GM23338 (cell line): ENCODE data around the gene RBM3. TPM values are rescaled to one million over a fixed set of nuclear protein-coding genes. Genes with fewer than 3 reads are reported as not detected.

Experiments used
- ATAC-seq: fragments of 200-7000 bp; cut with Tn5 transposase; 3 replicates; pipeline ENCODE4 v1.9.1; 2020
- DNase-seq: peaks from one replicate; pipeline ENCODE4 v3.0.0-alpha.2; 2015; ENCODE audit warnings: low spot score
- H2AFZ ChIP-seq: fragments of 200-600 bp; sonication (generic); 2 replicates; pipeline ENCODE4 v1.8.0; 2016; ENCODE audit warnings: antibody characterized with exemption, mild to moderate bottlenecking, moderate library complexity
- H3F3A ChIP-seq: fragments of 200-600 bp; sonication (generic); replicated peaks from 2 replicates; pipeline ENCODE4 v1.8.0; 2017; ENCODE audit warnings: antibody characterized with exemption, mixed run types, low read depth
- H3K27ac ChIP-seq: fragments of 200-600 bp; sonication (generic); 2 replicates; pipeline ENCODE4 v1.6.1; 2016; ENCODE audit warnings: low read depth
- H3K27me3 ChIP-seq: fragments of 200-600 bp; sonication (generic); 2 replicates; pipeline ENCODE4 v1.8.0; 2016; ENCODE audit warnings: mild to moderate bottlenecking, mixed run types, moderate library complexity; ENCODE audit not compliant: insufficient read depth
- H3K36me3 ChIP-seq: fragments of 200-600 bp; sonication (generic); 2 replicates; pipeline ENCODE4 v1.8.0; 2016; ENCODE audit warnings: mild to moderate bottlenecking; ENCODE audit not compliant: insufficient read depth
- H3K4me1 ChIP-seq: fragments of 200-600 bp; sonication (generic); 2 replicates; pipeline ENCODE4 v1.8.0; 2016; ENCODE audit warnings: mild to moderate bottlenecking, moderate library complexity; ENCODE audit not compliant: insufficient read depth
- H3K4me2 ChIP-seq: fragments of 200-600 bp; sonication (generic); 2 replicates; pipeline ENCODE4 v1.7.1; 2017; ENCODE audit warnings: mixed run types
- H3K4me3 ChIP-seq: fragments of 200-600 bp; sonication (generic); 2 replicates; pipeline ENCODE4 v1.6.1; 2016; ENCODE audit warnings: mixed run types
- H3K79me2 ChIP-seq: fragments of 200-600 bp; sonication (generic); replicated peaks from 2 replicates; pipeline ENCODE4 v1.8.0; 2017; ENCODE audit warnings: mild to moderate bottlenecking; ENCODE audit not compliant: insufficient read depth
- H3K9me2 ChIP-seq: fragments of 200-600 bp; sonication (generic); 2 replicates; pipeline ENCODE4 v1.8.0; 2017; ENCODE audit not compliant: insufficient read depth
- H4K20me1 ChIP-seq: fragments of 200-600 bp; sonication (generic); replicated peaks from 2 replicates; pipeline ENCODE4 v1.8.0; 2017; ENCODE audit warnings: mild to moderate bottlenecking; ENCODE audit not compliant: insufficient read depth
- H3K27ac Mint-ChIP-seq: 2 replicates; pipeline ENCODE4 v1.8.0; 2020; ENCODE audit warnings: inconsistent platforms, mild to moderate bottlenecking, moderate library complexity, mixed read lengths
- H3K27me3 Mint-ChIP-seq: 3 replicates; pipeline ENCODE4 v1.8.0; 2022; ENCODE audit warnings: low read depth, mild to moderate bottlenecking, moderate library complexity, mixed read lengths, inconsistent platforms; ENCODE audit not compliant: insufficient read depth, poor library complexity
- H3K36me3 Mint-ChIP-seq: 3 replicates; pipeline ENCODE4 v1.8.0; 2021; ENCODE audit warnings: low read depth, mild to moderate bottlenecking, inconsistent platforms, moderate library complexity, mixed read lengths
- H3K4me1 Mint-ChIP-seq: 3 replicates; pipeline ENCODE4 v1.8.0; 2020; ENCODE audit warnings: mild to moderate bottlenecking, inconsistent platforms, mixed read lengths
- H3K4me3 Mint-ChIP-seq: 3 replicates; pipeline ENCODE4 v1.8.0; 2021; ENCODE audit warnings: moderate library complexity, mild to moderate bottlenecking, inconsistent platforms, mixed read lengths
- H3K9me3 Mint-ChIP-seq: 3 replicates; pipeline ENCODE4 v1.8.0; 2020; ENCODE audit warnings: moderate library complexity, mild to moderate bottlenecking, inconsistent platforms, mixed read lengths
- CREB1 ChIP-seq: fragments of 250-450 bp; sonication (Bioruptor Pico); IDR thresholded peaks from 2 replicates; pipeline ENCODE4 v1.5.0; 2020; ENCODE audit warnings: low read depth, mild to moderate bottlenecking, moderate library complexity
- CTCF ChIP-seq, 2 experiments: fragments of 200-600 bp in 1 of 2; sonication (generic) in 1 of 2; conservative IDR thresholded peaks; 2 replicates each; pipeline versions ENCODE4 v1.5.1 to v1.6.1; 2016 to 2017; ENCODE audit warnings: antibody characterized with exemption in 2 of 2, low read depth in 2 of 2, mild to moderate bottlenecking in 2 of 2, moderate library complexity in 1 of 2
- EZH2phosphoT487 ChIP-seq: fragments of 200-600 bp; sonication (generic); IDR thresholded peaks from one replicate; pipeline ENCODE4 v1.8.1; 2018; ENCODE audit warnings: antibody characterized with exemption; ENCODE audit not compliant: unreplicated experiment
- POLR2AphosphoS5 ChIP-seq: IDR thresholded peaks from 2 replicates; pipeline ENCODE4 v1.6.1; 2016; ENCODE audit warnings: antibody characterized with exemption, low read depth
- REST ChIP-seq: IDR thresholded peaks from one replicate; pipeline ENCODE4 v1.6.1; 2018; ENCODE audit warnings: antibody characterized with exemption; ENCODE audit not compliant: unreplicated experiment
- STAT1 ChIP-seq: IDR thresholded peaks from one replicate; pipeline ENCODE4 v1.6.1; 2016; ENCODE audit warnings: antibody characterized with exemption; ENCODE audit not compliant: unreplicated experiment
- ZNF114 ChIP-seq: fragments of 250-450 bp; sonication (Bioruptor Pico); IDR thresholded peaks from 2 replicates; pipeline ENCODE4 v1.5.0; 2020; ENCODE audit warnings: mild to moderate bottlenecking, moderate library complexity
- polyA plus RNA-seq: library from polyadenylated mRNA; unstranded; fragments of >200 nt; fragmentation: Nextera tagmentation; extraction: Ambion mirVana; gene quantifications from 2 replicates; pipeline ENCODE4 v1.2.1, GENCODE V29; 2016
- total RNA-seq: library from RNA; depleted of rRNA; stranded (reverse); fragments of >200 nt; shearing (Covaris generic); gene quantifications from 2 replicates; pipeline ENCODE4 v1.2.3, GENCODE V29; 2014
- TF ChIP-seq, protein P1 (sequence below): fragments of 250-450 bp; sonication (Bioruptor Pico); IDR thresholded peaks from 2 replicates; pipeline ENCODE4 v1.5.0; 2020; ENCODE audit warnings: mild to moderate bottlenecking, moderate library complexity
- TF ChIP-seq, protein P2 (sequence below): IDR thresholded peaks from 2 replicates; pipeline ENCODE4 v1.6.1; 2016; ENCODE audit warnings: antibody characterized with exemption

Gene RBM3
- total and polyA plus RNA-seq, 2 experiments from 2014 or later: 77.5 to 103 TPM

DNA sequence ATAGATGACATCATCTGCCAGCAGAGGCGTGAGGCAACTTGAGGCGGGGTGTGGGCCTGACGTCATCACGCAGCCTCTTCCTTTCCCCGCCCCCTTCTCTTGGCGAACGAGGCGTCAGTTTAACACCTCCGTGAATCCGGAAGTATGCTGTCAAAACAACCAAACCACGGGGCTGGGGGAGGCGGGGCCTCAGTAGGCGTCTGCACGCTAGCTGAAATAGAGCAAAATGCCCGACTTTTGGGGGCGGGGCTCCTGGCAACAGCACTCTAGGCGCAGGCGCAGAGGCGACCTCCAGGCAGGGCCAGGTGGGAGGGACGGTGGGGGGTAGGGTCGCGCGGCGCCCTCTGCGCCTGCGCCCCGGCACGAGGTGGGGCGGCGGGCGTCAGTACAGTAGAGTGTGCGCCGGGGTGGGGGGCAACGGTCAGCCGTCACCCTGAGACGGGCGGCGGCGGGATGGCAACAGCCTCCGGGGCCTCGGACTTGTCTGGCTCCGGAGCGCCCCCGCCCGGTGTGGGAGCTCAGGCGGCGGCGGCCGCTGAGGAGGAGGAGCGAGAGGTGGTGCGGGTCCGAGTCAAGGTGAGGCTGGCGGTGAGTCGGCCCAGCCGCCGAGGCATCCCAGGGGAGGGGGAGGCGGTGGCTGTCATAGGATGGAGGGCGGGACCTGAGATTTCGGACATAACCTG is 34.8 kb upstream of the RBM3 start, which contains the start of gene TBC1D25:
TBC1D25 (plus strand) TSS at position 370 of the 683 bp plus-strand sequence; CDS start at position 454, 84 bp downstream.
- peak within 1 kb of the TSS; percentile 61 for H3K4me3 ChIP-seq
- H3K36me3 ChIP-seq: no peaks in the 10 kb centered on the region
- Mint-ChIP-seq H3K27me3 (no peaks in the 10 kb centered on the region), H3K36me3 (peaks cover 3% of the 10 kb centered on the region; the same call in 1 of the 3 replicates), H3K4me1 (peaks cover 6% of the 10 kb centered on the region), H3K4me3 (peak within 1 kb of the TSS; percentile 90), H3K27ac (peak within 1 kb of the TSS; percentile 89), H3K9me3 (no peaks in the 10 kb centered on the region)
- no peaks in the 10 kb centered on the region for H4K20me1 ChIP-seq
- ATAC-seq (peak; percentile 89), DNase-seq (peak; percentile 97)
- H3K79me2 ChIP-seq: no peaks in the 10 kb centered on the region
- no peaks in the 10 kb centered on the region for H3K9me2 ChIP-seq
- peak within 1 kb of the TSS; percentile 71 for H3K4me2 ChIP-seq
- no peaks in the 10 kb centered on the region for H3F3A ChIP-seq
- no peaks in the 10 kb centered on the region for H3K27me3 ChIP-seq
- TF ChIP-seq, protein P1, sequence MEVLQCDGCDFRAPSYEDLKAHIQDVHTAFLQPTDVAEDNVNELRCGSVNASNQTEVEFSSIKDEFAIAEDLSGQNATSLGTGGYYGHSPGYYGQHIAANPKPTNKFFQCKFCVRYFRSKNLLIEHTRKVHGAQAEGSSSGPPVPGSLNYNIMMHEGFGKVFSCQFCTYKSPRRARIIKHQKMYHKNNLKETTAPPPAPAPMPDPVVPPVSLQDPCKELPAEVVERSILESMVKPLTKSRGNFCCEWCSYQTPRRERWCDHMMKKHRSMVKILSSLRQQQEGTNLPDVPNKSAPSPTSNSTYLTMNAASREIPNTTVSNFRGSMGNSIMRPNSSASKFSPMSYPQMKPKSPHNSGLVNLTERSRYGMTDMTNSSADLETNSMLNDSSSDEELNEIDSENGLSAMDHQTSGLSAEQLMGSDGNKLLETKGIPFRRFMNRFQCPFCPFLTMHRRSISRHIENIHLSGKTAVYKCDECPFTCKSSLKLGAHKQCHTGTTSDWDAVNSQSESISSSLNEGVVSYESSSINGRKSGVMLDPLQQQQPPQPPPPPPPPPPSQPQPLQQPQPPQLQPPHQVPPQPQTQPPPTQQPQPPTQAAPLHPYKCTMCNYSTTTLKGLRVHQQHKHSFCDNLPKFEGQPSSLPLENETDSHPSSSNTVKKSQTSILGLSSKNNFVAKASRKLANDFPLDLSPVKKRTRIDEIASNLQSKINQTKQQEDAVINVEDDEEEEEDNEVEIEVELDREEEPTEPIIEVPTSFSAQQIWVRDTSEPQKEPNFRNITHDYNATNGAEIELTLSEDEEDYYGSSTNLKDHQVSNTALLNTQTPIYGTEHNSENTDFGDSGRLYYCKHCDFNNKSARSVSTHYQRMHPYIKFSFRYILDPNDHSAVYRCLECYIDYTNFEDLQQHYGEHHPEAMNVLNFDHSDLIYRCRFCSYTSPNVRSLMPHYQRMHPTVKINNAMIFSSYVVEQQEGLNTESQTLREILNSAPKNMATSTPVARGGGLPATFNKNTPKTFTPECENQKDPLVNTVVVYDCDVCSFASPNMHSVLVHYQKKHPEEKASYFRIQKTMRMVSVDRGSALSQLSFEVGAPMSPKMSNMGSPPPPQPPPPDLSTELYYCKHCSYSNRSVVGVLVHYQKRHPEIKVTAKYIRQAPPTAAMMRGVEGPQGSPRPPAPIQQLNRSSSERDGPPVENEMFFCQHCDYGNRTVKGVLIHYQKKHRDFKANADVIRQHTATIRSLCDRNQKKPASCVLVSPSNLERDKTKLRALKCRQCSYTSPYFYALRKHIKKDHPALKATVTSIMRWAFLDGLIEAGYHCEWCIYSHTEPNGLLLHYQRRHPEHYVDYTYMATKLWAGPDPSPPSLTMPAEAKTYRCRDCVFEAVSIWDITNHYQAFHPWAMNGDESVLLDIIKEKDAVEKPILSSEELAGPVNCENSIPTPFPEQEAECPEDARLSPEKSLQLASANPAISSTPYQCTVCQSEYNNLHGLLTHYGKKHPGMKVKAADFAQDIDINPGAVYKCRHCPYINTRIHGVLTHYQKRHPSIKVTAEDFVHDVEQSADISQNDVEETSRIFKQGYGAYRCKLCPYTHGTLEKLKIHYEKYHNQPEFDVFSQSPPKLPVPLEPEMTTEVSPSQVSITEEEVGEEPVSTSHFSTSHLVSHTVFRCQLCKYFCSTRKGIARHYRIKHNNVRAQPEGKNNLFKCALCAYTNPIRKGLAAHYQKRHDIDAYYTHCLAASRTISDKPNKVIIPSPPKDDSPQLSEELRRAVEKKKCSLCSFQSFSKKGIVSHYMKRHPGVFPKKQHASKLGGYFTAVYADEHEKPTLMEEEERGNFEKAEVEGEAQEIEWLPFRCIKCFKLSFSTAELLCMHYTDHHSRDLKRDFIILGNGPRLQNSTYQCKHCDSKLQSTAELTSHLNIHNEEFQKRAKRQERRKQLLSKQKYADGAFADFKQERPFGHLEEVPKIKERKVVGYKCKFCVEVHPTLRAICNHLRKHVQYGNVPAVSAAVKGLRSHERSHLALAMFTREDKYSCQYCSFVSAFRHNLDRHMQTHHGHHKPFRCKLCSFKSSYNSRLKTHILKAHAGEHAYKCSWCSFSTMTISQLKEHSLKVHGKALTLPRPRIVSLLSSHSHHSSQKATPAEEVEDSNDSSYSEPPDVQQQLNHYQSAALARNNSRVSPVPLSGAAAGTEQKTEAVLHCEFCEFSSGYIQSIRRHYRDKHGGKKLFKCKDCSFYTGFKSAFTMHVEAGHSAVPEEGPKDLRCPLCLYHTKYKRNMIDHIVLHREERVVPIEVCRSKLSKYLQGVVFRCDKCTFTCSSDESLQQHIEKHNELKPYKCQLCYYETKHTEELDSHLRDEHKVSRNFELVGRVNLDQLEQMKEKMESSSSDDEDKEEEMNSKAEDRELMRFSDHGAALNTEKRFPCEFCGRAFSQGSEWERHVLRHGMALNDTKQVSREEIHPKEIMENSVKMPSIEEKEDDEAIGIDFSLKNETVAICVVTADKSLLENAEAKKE: no peak
- no peak for TF ChIP-seq STAT1
- TF ChIP-seq, protein P2, sequence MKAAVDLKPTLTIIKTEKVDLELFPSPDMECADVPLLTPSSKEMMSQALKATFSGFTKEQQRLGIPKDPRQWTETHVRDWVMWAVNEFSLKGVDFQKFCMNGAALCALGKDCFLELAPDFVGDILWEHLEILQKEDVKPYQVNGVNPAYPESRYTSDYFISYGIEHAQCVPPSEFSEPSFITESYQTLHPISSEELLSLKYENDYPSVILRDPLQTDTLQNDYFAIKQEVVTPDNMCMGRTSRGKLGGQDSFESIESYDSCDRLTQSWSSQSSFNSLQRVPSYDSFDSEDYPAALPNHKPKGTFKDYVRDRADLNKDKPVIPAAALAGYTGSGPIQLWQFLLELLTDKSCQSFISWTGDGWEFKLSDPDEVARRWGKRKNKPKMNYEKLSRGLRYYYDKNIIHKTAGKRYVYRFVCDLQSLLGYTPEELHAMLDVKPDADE: no peak
- no peak for TF ChIP-seq REST
- peak; percentile 95 for TF ChIP-seq CREB1 (CRISPR knock-in tag)
- TF ChIP-seq CTCF (conservative IDR thresholded peaks at IDR 0.05; ENCODE audit: low read depth in 2 of 2): peak in 1 of 2 experiments; percentile 21; a peak in 3 of 4 replicates
- no peak for TF ChIP-seq EZH2phosphoT487
- TF ChIP-seq ZNF114 (CRISPR knock-in tag): no peak
- TF ChIP-seq POLR2AphosphoS5: peak; percentile 41; the same call in 1 of the 2 replicates
- no peaks in the 10 kb centered on the region; the same call in 1 of the 2 replicates for H3K4me1 ChIP-seq
- no peak within 1 kb of the TSS for H2AFZ ChIP-seq
- H3K27ac ChIP-seq: 0 out of 2 replicates have a peak within 1 kb of the TSS, but pooled peaks have one; percentile 32
